ENCODE measurements around the gene MYLK.

- TF ChIP-seq GABPA (IDR thresholded peaks at IDR 0.05 in 1 of 2, conservative IDR thresholded peaks at IDR 0.05 in 1 of 2) (no peak), CTCF (IDR thresholded peaks at IDR 0.05; ENCODE audit: low read depth, low read length, missing input control) (no peak), TAF1 (conservative IDR thresholded peaks at IDR 0.05) (no peak), YY1 (IDR thresholded peaks at IDR 0.05) (no peak), SP1 (IDR thresholded peaks at IDR 0.05) (no peak), JUND (IDR thresholded peaks at IDR 0.05) (no peak), NR2F2 (IDR thresholded peaks at IDR 0.05) (no peak), MAX (IDR thresholded peaks at IDR 0.05) (no peak)
- TF ChIP-seq, protein P1, sequence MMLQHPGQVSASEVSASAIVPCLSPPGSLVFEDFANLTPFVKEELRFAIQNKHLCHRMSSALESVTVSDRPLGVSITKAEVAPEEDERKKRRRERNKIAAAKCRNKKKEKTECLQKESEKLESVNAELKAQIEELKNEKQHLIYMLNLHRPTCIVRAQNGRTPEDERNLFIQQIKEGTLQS (IDR thresholded peaks at IDR 0.05): no peak
Observed at GRCh38 chr3:123854905-123855304, 29.2 kb downstream of the MYLK start.

All from liver (tissue), 3 donors.